Measurements from ENCODE around the gene MYOCD. TPM values are rescaled to one million over a fixed set of nuclear protein-coding genes. Genes with fewer than 3 reads are reported as not detected.

MYOCD gene
- total RNA-seq, 6 experiments from 2014 or later, result 0.07 to 2.4 (median 0.11) TPM

DNA sequence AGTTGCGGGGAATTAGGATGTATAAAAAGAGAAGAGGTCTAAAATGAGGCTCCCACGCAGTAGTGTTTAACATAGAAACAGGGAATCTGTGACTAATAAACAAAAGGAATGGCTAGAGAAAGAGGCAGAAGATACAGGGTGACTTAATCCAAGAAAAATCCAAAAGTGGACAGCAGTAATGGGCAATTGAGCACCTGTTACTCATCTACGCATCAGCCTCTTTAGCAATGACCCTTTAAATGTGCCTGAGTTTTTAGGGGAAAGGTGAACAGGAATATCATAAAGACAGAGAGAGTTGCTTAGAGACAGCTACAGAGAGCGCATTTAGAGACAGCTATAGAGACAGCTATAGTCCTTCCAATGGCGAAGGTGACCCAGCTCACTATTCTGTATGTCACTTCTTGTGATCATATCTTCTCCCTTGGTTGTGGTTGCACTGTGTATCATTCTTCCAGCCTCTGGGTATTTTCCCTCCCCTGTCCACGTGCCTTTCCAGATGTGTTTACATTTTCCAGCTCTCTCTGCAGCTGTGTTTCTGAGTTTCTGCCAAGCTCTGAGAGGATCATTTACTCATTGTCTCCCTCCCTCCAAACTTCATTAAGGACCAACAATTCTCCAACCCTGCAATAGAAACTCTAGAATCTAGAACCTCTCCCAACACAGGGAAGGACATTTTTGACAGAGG, 61.5 kb downstream of the MYOCD start:
- DNase-seq, result no peak
- Histone ChIP-seq H3K27ac (no peak overlapping the region), H3K27me3 (no peaks in the 10 kb centered on the region), H3K9me3 (no peaks in the 10 kb centered on the region), H3K4me3 (no peak overlapping the region), H3K4me1 (no peaks in the 10 kb centered on the region), H3K36me3 (no peaks in the 10 kb centered on the region)
- no peak for ATAC-seq
- WGBS (ENCODE audit: insufficient coverage, low coverage, low lambda C conversion rate, missing lambda C conversion rate), result 58% methylated on average over 5 of the region's 6 CpGs
- intact Hi-C loops (cut with DNase I), result no loop called here
- no peak for TF ChIP-seq POLR2A (IDR thresholded peaks at IDR 0.05)
- no peak for TF ChIP-seq CTCF (IDR thresholded peaks at IDR 0.05)

GRCh38 chr17:12727881-12728280, 62.2 kb downstream of the MYOCD start:
- Histone ChIP-seq H3K27ac (no peak overlapping the region), H3K36me3 (no peaks in the 10 kb centered on the region), H3K4me3 (no peak overlapping the region), H3K9me3 (no peaks in the 10 kb centered on the region), H3K27me3 (no peaks in the 10 kb centered on the region), H3K4me1 (no peaks in the 10 kb centered on the region)
- TF ChIP-seq POLR2A (IDR thresholded peaks at IDR 0.05), result no peak
- no peak for TF ChIP-seq CTCF (IDR thresholded peaks at IDR 0.05)
- DNase-seq (no peak), ATAC-seq (no peak)
- intact Hi-C loops (cut with DNase I), result no loop called here
- WGBS (ENCODE audit: insufficient coverage, low coverage, low lambda C conversion rate, missing lambda C conversion rate), result 71% methylated on average over 7 of the region's 7 CpGs

DNA sequence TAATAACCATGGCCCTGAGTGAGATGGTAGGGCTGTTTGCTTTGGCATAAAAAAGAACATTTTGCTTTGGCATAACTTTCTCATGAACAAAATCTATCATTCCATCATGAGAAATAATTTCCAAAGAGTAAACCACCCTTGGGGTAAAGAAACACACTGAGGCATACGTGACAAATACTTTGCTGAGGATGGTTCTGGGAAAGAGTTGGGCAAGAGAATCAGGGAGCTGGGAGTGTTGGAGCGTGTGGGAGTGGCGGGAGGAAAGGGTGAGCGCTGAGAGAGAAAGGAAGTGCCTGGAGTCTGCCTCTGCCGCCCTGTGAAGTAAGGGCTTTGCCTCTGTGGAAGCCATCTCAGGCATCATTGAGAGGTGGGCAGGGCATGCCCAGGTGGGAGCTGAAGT, 63.4 kb downstream of the MYOCD start:
- 62% methylated on average over 5 of the region's 5 CpGs for WGBS (ENCODE audit: insufficient coverage, low coverage, low lambda C conversion rate, missing lambda C conversion rate)
- Histone ChIP-seq H3K27me3 (no peaks in the 10 kb centered on the region), H3K4me1 (no peaks in the 10 kb centered on the region), H3K36me3 (no peaks in the 10 kb centered on the region), H3K27ac (no peak overlapping the region), H3K9me3 (no peaks in the 10 kb centered on the region), H3K4me3 (no peak overlapping the region)
- intact Hi-C loops (cut with DNase I), result no loop called here
- DNase-seq (no peak), ATAC-seq (no peak)
- TF ChIP-seq CTCF (IDR thresholded peaks at IDR 0.05) (no peak), POLR2A (IDR thresholded peaks at IDR 0.05) (no peak)

- ATAC-seq, result no peak
- Histone ChIP-seq H3K4me1 (no peaks in the 10 kb centered on the region), H3K27me3 (no peaks in the 10 kb centered on the region), H3K4me3 (no peak overlapping the region), H3K36me3 (no peaks in the 10 kb centered on the region), H3K27ac (no peak overlapping the region), H3K9me3 (no peaks in the 10 kb centered on the region)
- no peak for DNase-seq
- intact Hi-C loops (cut with DNase I), result no loop called here
- no peak for TF ChIP-seq CTCF (IDR thresholded peaks at IDR 0.05)
- no peak for TF ChIP-seq POLR2A (IDR thresholded peaks at IDR 0.05)
- 63% methylated on average over 3 of the region's 5 CpGs for WGBS (ENCODE audit: insufficient coverage, low coverage, low lambda C conversion rate, missing lambda C conversion rate)
Observed at GRCh38 chr17:12730421-12730820, 64.7 kb downstream of the MYOCD start.

All from right lobe of liver (tissue), 6 donors.